Tibial nerve (tissue), 3 donors: ENCODE data around the gene DLX6.

Experiments used
- CTCF ChIP-seq, 5 experiments: fragments of 200-600 bp in 3 of 5; fragments of 450-650 bp in 2 of 5; sonication (generic) in 3 of 5; IDR thresholded peaks; one replicate each; pipeline ENCODE4 v1.5.1; 2016 to 2019; ENCODE audit warnings: antibody characterized with exemption in 5 of 5, mild to moderate bottlenecking in 3 of 5, moderate library complexity in 2 of 5
- POLR2A ChIP-seq, 2 donors: fragments of 450-650 bp; IDR thresholded peaks; one replicate each; pipeline ENCODE4 v1.6.1; 2017; ENCODE audit warnings: antibody characterized with exemption in 2 of 2, mild to moderate bottlenecking in 2 of 2, moderate library complexity in 2 of 2

DNA sequence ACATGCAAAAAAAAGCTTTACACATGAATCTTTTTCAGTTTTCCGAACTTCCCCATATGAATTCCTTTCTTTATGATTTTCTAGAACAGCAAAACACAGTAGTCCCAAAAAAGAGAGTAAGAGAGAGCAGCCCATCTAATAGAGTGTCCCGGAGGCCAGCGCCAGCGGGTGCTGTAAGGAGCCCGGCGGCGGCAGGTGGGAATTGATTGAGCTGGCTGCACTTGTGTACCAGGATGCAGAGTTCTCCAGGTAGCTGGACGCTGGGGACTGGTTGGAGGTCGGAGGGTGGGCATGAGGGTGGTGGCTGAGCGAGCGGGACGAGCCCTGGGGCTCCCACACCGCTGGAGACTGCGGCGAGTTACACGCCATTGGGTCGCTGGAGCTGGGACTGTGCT lies 15.2 kb downstream of the DLX6 start:
- TF ChIP-seq CTCF (IDR thresholded peaks at IDR 0.05) (no peak), POLR2A (IDR thresholded peaks at IDR 0.05) (no peak)
